Tibial nerve (tissue), 4 donors: ENCODE measurements around the gene TM2D1. TPM values are rescaled to one million over a fixed set of nuclear protein-coding genes. Genes with fewer than 3 reads are reported as not detected.

Experiments
- DNase-seq, 2 donors: peaks; one replicate each; pipeline ENCODE4 v3.0.0-alpha.2; 2019; ENCODE audit warnings: low spot score in 2 of 2
- H3K27ac ChIP-seq, 4 donors: fragments of 200-600 bp; sonication (generic) in 3 of 4; one replicate each; pipeline ENCODE4 v1.5.1; 2017 to 2019; ENCODE audit warnings: mild to moderate bottlenecking in 1 of 4
- H3K27me3 ChIP-seq, 2 donors: fragments of 200-600 bp; sonication (generic) in 1 of 2; one replicate each; pipeline versions ENCODE4 v1.5.1 to v1.6.0; 2017 to 2019
- H3K36me3 ChIP-seq, 3 donors: fragments of 200-600 bp; sonication (generic); one replicate each; pipeline ENCODE4 v1.5.1; 2018 to 2019
- H3K4me1 ChIP-seq, 4 donors: fragments of 200-600 bp; sonication (generic) in 3 of 4; one replicate each; pipeline ENCODE4 v1.5.1; 2017 to 2019
- H3K4me3 ChIP-seq, 4 donors: fragments of 200-600 bp; sonication (generic) in 3 of 4; one replicate each; pipeline ENCODE4 v1.5.1; 2017 to 2019; ENCODE audit warnings: mild to moderate bottlenecking in 1 of 4, moderate library complexity in 1 of 4
- H3K9me3 ChIP-seq, 4 donors: fragments of 200-600 bp; sonication (generic) in 3 of 4; one replicate each; pipeline ENCODE4 v1.5.1; 2017 to 2019
- CTCF ChIP-seq, 5 experiments: fragments of 200-600 bp in 3 of 5; fragments of 450-650 bp in 2 of 5; sonication (generic) in 3 of 5; IDR thresholded peaks; one replicate each; pipeline ENCODE4 v1.5.1; 2016 to 2019; ENCODE audit warnings: antibody characterized with exemption in 5 of 5, mild to moderate bottlenecking in 3 of 5, moderate library complexity in 2 of 5
- EP300 ChIP-seq, 2 donors: sonication (generic); formaldehyde crosslinking; IDR thresholded peaks; one replicate each; pipeline ENCODE4 v1.6.1; 2017; ENCODE audit warnings: antibody characterized with exemption in 2 of 2, mild to moderate bottlenecking in 1 of 2
- POLR2A ChIP-seq, 2 donors: fragments of 450-650 bp; IDR thresholded peaks; one replicate each; pipeline ENCODE4 v1.6.1; 2017; ENCODE audit warnings: antibody characterized with exemption in 2 of 2, mild to moderate bottlenecking in 2 of 2, moderate library complexity in 2 of 2
- WGBS, 2 donors: methylation state at CpG; one replicate each; pipeline ENCODE4 v1.1.5; 2018; 5-methylcytosine and 5-hydroxymethylcytosine counted together
- total RNA-seq, 4 donors: library from RNA; depleted of rRNA; stranded (reverse); fragments of >200 nt; gene quantifications; one replicate each; pipeline ENCODE4 v1.1.0, GENCODE V29; 2016

TM2D1 gene
- total RNA-seq, 4 donors from 2014 or later, result 56.7 to 88.3 (median 77.1) TPM

GRCh38 chr1:61639608-61640336 is 85.2 kb downstream of the TM2D1 start:
- Histone ChIP-seq H3K4me1 (peaks cover 0 to 55% (median 11%) of the 10 kb centered on the region in 4 donors), H3K27ac (peak overlapping the region; percentile 31 to 81 (median 64)), H3K4me3 (no peak overlapping the region), H3K9me3 (no peaks in the 10 kb centered on the region), H3K27me3 (no peaks in the 10 kb centered on the region), H3K36me3 (no peaks in the 10 kb centered on the region)
- TF ChIP-seq POLR2A (IDR thresholded peaks at IDR 0.05) (no peak), CTCF (IDR thresholded peaks at IDR 0.05) (no peak), EP300 (IDR thresholded peaks at IDR 0.05) (no peak)
- WGBS, 2 donors, result 85 to 88% methylated on average over 11 of the region's 11 CpGs
- no peak for DNase-seq

DNA sequence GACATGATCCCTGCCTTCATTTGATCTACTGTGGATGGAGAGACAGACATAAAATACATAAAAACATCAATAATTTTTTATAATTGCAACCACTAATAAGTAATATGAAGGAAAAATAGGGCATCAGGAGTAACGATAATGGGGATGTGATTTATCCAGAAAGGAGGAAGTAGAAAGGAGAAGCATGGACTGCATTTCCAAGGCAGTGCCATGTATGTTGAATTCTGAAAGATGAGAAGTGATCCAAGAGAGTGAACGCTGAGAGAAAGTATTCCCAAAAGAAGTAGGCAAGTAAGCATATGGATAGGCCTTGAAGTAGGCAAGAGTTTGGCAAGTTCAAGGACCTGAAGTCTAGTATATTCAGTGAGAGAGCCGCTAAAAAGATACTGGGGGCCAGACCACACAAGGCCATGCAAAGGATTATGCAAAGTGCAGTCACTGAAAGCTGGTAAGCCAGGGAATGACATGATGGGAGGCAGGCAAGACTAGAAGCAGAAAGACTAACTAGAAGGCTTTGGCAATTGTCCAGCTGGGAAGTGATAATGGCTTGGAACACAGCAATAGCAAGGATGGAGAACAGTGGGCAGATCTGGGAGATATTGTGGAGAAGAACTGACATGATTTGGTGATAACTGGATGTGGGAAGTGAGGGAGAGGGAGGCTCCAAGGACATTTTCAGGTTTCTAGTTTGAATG is 85.9 kb downstream of the TM2D1 start:
- no peaks in the 10 kb centered on the region for H3K36me3 ChIP-seq
- H3K4me1 ChIP-seq, result peaks cover 0 to 55% (median 11%) of the 10 kb centered on the region in 4 donors
- H3K4me3 ChIP-seq, result no peak overlapping the region
- peak in 1 of 2 donors; percentile 45 for DNase-seq
- no peaks in the 10 kb centered on the region for H3K27me3 ChIP-seq
- TF ChIP-seq CTCF (IDR thresholded peaks at IDR 0.05) (no peak), POLR2A (IDR thresholded peaks at IDR 0.05) (no peak), EP300 (IDR thresholded peaks at IDR 0.05) (no peak)
- WGBS, 2 donors, result 67 to 69% methylated on average over 3 of the region's 3 CpGs
- no peaks in the 10 kb centered on the region for H3K9me3 ChIP-seq
- H3K27ac ChIP-seq, result peak overlapping the region; percentile 31 to 81 (median 64)

GRCh38 chr1:61638296-61638695 is 86.6 kb downstream of the TM2D1 start:
- DNase-seq, result peak in 1 of 2 donors; percentile 48
- WGBS, 2 donors, result 55 to 65% methylated on average over 2 of the region's 2 CpGs
- H3K4me3 ChIP-seq, result no peak overlapping the region
- no peaks in the 10 kb centered on the region for H3K27me3 ChIP-seq
- H3K27ac ChIP-seq, result peak overlapping the region in 3 of 4 donors; percentile 34 to 81 (median 75)
- H3K9me3 ChIP-seq, result no peaks in the 10 kb centered on the region
- H3K36me3 ChIP-seq, result no peaks in the 10 kb centered on the region
- peaks cover 0 to 55% (median 11%) of the 10 kb centered on the region in 4 donors for H3K4me1 ChIP-seq
- no peak for TF ChIP-seq POLR2A (IDR thresholded peaks at IDR 0.05)
- TF ChIP-seq CTCF (IDR thresholded peaks at IDR 0.05), result peak in 1 of 5 experiments; percentile 11
- TF ChIP-seq EP300 (IDR thresholded peaks at IDR 0.05), result peak; percentile 93 to 98

- Histone ChIP-seq H3K9me3 (no peaks in the 10 kb centered on the region), H3K36me3 (no peaks in the 10 kb centered on the region), H3K27me3 (no peaks in the 10 kb centered on the region), H3K27ac (peak overlapping the region in 3 of 4 donors; percentile 34 to 81 (median 45)), H3K4me1 (peaks cover 0 to 51% (median 11%) of the 10 kb centered on the region in 4 donors), H3K4me3 (no peak overlapping the region)
- no peak for DNase-seq
- 93 to 97% methylated on average over 2 of the region's 2 CpGs for WGBS, 2 donors
- TF ChIP-seq POLR2A (IDR thresholded peaks at IDR 0.05) (no peak), EP300 (IDR thresholded peaks at IDR 0.05) (no peak), CTCF (IDR thresholded peaks at IDR 0.05) (no peak)
Measured at GRCh38 chr1:61637470-61637869, 87.5 kb downstream of the TM2D1 start.

DNA sequence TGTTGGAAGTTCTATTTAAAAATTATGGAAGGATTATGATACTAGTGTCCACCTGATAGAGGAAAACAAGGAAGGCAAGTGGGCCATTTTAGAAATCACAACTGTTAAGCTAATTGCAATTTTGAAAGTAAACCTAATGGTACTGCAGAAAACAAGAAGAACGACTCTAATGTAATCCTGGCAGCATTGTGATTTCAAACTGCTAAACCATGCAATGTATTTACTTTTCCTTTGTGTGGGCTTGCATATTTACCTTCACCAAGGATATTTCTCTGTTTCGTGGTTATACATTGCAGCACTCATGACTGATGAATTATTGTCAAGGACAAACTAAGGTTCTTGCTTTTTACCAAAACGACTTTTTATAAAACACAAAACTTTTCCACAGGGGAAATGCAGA is 88.1 kb downstream of the TM2D1 start:
- H3K36me3 ChIP-seq, result no peaks in the 10 kb centered on the region
- TF ChIP-seq POLR2A (IDR thresholded peaks at IDR 0.05), result no peak
- TF ChIP-seq CTCF (IDR thresholded peaks at IDR 0.05), result no peak
- no peak for TF ChIP-seq EP300 (IDR thresholded peaks at IDR 0.05)
- H3K9me3 ChIP-seq, result no peaks in the 10 kb centered on the region
- 71 to 73% methylated on average over 3 of the region's 3 CpGs for WGBS, 2 donors
- H3K27ac ChIP-seq, result no peak overlapping the region
- H3K4me1 ChIP-seq, result peaks cover 0 to 44% (median 11%) of the 10 kb centered on the region in 4 donors
- no peak overlapping the region for H3K4me3 ChIP-seq
- DNase-seq, result no peak
- no peaks in the 10 kb centered on the region for H3K27me3 ChIP-seq
